HL-60/S4 treated with phorbol 12-myristate 13-acetate at 8.2 ng/mL for 4 days and 3 days (cell line): ENCODE measurements around the gene COQ9.
"Not testable (repeated sequence)": the region's sequence is repeated elsewhere in the genome, so short reads cannot be mapped to it uniquely, and the experiment has no call there.

Experiments used
- in situ Hi-C: fragments of 300-500 bp; cut with MboI; formaldehyde crosslinking; loops from 2 replicates; pipeline ENCODE4 v1.15.0; 2022; ENCODE audit warnings: low sequenced_read_pairs

The COQ9 gene

DNA sequence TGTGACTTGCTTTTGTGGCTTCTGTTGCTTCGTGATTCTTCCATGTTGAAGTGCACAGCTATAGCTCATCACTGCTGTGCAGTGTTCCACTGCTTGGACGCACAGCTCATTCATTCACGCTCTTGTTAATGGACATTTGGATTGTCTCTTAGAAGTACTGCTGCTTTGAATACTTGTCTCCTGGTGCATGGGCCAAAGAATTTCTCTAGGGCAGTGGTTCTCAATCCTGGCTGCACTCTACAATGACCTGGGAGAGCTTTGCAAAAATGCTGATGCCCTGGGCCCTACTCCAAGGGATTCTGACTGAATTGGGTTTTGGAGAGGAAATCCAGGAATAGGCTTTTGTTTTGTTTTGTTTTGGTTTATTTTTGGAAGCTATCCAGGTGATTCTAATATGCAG is 22.7 kb upstream of the COQ9 start:
- in situ Hi-C loops: no loop called here

DNA sequence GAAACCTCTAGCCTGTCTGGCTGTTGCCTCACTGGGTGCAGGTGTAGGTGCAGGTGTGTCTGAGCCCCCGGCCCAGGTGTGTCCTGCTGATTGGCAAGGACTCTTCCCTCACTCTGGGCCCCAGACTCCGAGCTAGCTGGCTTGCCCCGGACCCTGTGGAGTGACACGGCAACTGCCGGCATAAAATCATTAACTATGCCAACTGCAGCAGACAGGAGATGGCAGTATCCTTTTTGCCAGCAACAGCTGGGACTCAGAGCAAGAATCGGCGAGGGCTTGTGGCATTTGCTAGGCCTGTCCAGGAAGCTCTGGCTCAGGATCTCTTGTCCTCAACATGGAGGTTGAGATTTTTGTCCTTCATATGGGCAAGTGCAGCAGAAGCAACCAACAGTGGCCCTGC is 20.9 kb upstream of the COQ9 start:
- in situ Hi-C loops: no loop called here

DNA sequence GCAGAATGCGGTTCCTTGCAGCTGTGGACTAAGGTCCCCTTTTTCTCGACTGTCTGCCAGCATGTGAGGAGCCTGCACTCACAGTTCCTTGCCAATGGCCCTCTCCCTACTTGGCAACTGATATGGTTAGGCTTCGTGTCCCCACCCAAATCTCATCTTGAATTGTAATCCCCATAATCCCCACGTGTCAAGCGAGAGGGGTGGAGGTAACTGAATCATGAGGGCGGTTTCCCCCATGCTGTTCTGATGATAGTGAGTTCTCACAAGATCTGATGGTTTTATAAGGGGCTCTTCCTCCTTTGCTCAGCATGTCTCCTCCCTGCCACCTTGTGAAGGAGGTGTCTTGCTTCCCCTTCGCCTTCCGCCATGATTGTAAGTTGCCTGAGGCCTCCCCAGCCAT is 20.0 kb upstream of the COQ9 start:
- in situ Hi-C loops: no loop called here

DNA sequence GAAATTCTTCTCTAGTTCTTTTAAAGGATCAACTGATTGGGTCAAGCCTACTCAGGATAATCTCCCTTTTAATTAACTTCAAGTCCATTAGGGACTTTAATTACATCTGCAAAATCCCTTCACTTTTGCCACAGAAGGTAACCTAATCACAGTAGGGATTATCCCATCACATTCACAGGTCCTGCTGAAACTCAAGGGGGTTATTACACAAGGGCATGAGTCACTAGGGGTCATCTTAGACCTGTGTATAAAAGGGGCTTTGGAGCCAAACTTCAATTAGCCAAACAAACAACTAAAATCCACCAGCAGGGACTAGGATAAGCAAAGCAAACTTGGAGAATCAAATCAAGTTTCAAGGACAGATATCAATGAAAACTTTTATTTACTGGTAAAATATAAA is 19.5 kb upstream of the COQ9 start:
- in situ Hi-C loops: no loop called here

DNA sequence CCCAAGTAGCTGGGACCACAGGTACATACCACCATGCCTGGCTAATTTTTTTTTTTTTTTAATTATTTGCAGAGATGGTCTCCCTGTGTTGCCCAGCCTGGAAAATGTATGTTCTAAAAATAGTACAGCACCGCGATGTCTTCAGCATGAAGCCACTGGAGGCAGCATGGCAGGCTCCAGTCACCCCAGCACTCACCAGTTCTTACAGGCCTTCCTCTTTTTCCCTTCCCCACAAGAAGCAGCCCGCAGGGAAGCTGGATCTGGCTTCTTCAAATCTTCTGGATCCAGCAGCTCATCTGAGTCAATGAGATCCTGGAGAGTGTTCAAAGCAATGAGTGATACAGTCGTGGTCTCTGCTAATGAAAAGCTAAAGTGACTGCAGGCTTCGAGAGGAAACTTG is 16.3 kb upstream of the COQ9 start:
- in situ Hi-C loops: no loop called here

DNA sequence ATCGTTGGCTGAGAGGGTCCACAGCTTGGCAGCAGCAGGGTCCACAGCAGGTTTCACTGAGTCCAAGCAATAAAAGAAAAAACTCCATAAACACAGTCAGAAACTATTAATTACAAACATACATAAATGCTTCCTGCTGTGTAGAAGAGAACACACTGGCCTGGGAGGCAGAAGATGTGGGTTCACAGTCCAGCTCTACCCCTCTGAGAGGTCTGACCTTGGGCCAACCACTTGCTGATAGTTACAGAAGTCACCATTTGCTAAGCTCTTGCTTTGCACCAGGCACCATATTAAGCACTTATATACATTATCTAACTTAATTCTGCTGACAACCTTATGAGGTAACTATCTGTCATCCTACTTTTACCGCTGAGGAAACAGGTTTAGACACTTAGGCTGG is 14.8 kb upstream of the COQ9 start:
- in situ Hi-C loops: no loop called here

DNA sequence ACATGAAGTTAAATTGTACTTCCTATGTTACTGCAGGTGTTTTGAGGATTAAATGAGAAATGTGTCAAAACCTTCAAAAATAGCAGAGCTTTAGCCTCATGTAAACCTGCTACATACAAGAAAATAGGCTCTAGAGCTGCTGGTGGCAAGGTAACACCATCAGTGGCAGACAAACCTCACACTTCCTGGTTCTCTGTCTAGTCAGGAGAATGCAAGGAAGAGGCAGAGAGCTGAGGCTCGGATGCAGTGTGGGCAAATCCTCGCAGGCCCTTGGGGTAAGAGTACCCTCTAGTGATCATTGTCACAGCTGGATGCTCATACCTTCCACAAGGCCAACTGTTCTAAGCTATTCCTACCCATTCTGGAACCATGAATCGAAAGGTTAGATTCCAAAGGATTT is 14.3 kb upstream of the COQ9 start:
- in situ Hi-C loops: no loop called here

DNA sequence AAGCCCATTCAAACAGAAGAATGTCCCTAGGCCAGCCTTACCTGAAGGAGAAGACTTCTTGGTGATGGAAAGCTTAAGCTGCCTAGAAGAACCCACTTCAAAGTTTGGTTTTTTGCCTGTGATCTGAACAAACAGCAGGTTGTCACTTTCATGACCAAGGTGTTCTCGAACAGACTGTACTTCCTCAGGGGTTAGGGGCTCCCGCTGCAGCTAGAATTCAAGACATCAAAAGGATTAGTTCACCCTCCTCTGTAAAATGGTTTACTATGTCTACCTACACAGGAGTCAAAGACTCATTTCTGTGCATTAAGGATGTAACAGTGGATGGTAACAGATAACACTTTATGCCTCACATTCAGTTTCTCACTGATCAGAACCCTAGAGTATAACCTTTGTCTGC is 13.3 kb upstream of the COQ9 start:
- in situ Hi-C loops: no loop called here

DNA sequence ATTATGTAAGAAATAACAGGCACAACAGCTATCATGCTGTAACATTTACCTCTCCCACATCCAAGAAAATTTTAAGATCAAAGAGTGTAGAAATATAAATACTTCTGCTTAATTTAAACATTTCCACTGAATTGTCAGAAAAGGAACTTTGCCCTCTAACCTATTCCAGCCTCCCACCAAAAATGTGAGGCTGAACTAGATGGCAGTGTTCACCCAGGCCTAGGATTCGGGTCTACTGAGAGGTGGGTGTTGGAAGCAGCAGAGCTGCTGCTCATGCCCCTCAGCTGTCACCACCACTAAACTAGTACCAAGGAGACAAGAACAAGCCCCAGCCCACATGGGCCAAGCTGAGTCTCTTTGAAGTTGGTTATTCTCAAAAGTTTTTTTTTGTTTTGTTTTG is 11.4 kb upstream of the COQ9 start:
- in situ Hi-C loops: no loop called here

DNA sequence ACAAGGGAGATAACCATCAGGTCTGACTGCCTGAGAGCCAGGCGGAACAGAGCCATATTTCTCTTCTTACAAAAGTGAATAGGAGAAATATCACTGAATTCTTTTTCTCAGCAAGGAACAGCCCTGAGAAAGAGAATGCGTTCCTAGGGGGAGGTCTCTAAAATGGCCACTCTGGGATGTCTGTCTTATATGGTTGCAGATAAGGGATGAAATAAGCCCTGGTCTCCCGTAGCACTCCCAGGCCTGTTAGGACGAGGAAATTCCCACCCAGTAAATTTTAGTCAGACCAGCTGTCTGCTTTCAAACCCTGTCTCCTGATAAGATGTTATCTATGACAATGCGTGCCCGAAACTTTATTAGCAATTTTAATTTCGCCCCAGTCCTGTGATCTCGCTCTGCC is 7.3 kb upstream of the COQ9 start:
- in situ Hi-C loops: not testable (repeated sequence)

DNA sequence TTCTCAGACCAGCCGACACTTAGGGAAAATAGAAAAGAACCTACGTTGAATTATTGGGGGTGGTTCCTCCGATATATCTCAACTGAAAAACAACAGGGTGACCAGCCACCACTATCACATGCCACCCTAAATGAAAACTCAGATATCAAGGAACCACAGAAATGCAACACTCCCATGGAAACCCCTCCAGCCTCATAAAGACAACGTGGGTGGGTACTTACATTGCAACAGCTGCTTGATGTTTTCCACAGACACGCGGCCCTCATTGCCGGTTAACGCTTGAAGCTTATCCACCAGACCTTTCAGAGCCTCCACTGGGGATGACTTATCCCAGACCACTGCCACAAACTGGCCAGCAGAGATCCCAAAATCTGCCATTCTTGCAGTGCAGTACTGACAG is 6.7 kb upstream of the COQ9 start:
- in situ Hi-C loops: not testable (repeated sequence)

DNA sequence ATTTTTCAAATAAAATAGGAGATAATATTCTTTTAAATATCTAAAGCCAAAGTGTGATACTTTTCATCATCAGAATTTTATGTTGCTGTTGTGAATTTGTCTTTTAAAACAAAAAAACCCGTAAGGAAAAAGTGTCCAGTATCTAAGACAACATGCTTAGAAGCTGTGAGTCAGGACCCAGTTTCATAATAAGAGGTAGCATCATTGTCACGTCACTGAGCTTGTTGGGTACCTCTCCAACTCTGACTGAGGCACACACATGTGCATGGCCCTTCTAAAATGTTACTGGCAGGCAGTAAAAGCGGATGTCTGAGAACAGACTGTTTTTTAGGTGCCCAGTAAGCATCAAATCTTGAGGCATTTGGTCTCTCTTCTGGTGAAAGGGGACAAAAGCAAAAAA is 2.6 kb upstream of the COQ9 start:
- in situ Hi-C loops: no loop called here

DNA sequence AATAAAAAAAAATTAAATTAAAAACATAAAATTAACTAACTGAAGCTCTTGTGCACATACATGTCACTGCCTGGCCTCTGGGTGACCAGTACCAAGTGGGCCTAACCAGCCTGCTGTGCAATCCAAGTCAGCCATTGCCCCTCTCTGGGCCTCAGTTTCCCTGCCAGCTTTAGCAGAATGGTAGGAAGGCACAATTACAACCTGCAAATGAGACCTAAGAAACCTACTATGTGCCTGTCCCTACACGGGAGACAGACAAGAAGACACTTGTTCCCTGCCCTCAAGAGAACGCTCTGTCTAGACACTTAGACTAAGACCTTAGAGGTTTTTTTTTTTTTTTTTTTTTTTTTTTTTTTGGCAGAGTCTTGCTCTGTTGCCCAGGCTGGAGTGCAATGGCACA is 1.8 kb upstream of the COQ9 start:
- in situ Hi-C loops: no loop called here

DNA sequence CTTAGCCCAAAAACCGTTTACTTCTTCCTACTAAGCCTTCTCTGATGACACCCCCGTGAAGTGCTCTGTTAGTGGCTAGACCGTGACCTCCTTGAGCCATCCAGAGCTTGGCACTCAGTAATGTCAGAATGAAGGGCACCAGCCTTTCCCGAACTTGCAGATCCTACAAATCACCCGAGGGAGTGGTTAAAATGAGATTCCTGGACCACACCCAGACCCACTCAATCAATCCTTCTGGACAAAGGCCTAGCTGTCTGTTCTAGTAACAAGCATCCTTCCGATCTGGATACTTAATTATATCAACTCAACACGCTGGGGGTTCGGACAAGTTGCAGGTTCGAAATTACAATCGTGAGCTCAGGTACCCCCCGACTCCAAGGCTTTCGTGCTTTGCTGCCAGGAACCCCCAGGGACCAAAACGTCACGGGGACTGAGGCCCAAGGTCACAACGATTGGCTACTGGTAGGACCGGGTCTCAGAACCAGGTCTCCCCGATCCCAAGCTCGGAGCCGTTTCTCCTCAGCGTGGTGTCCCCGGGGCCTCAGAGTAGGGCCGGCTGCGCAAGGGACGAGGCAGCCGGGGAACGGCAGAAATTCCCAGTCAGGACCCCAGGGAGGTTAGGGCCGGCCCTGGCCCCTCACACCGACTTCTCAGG is 621 bp upstream of the COQ9 start:
- in situ Hi-C loops: no loop called here

DNA sequence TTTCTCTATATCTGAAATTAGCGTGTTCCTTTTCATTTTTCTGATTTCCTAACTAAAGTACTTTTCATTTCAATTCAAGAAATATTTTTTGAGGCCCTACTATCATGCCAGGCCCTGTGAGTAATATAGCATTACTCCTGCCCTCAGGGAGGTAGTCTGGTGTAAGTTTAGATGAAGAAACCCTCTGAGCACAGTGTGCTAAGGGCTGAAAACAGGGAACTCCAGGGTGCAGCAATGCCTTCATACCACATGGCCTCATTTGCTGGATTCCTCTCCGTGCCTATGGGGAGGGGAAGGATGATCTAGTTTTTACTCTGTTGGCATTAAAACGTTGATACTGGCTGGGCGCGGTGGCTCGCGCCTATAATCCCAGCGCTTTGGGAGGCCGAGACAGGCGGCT is 4.7 kb downstream of the COQ9 start:
- in situ Hi-C loops: no loop called here

DNA sequence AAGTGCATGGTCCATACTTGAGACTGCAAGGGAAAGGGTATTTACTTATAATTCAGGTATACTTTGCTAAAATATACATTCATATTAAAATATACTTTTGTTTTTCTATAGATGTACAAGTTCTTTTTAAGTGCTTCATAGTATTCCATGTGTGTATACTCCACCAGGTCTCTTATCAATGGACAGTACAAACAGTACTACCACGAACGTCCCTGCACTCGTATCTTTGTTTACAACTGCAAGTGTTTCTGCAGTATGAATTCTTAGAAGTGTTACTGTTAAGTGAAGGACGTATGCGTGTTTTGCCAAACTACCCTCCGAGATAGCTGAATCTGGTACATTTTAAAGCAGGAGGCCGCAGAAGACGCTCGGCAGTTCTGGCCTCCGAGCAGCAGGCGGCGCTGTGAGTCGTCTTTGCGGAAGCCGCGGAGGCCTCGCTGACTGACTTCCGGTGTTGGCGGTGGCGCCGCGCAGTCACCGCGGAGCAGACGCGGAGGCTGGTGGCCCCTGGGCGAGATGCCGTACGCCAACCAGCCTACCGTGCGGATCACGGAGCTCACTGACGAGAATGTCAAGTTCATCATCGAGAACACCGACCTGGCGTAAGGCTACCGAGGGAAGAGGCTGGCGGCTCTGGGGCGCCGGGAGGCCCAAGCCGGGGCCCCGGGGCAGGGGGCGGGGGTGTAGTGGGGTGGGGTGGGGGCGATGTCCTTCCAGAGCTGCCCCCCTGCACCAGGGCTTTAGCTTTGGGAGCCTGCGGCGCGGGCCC is 15.1 kb downstream of the COQ9 start, which contains the start of gene POLR2C:
Gene POLR2C (plus strand): TSS at position 471 of the 769 bp plus-strand sequence. CDS start 46 bp downstream, at position 517.
- in situ Hi-C loops: no loop called here

DNA sequence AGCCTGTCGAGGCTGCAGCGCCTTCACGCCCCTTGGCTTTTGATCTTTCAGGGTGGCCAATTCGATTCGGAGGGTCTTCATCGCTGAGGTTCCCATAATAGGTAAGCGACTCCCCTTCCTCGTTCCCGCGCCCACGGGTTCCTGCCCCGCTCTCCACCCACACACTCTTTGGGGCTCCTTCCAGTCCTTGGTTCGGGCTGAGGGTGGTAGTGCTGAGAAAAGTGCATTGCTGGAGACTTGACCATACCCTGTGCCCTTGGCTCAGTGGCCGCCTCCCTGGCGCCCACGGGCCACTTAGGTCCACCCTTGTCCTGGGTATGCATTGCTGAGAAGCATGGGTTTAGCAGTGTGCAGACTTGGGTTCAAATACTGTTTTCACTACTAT is 15.7 kb downstream of the COQ9 start:
- in situ Hi-C loops: no loop called here

DNA sequence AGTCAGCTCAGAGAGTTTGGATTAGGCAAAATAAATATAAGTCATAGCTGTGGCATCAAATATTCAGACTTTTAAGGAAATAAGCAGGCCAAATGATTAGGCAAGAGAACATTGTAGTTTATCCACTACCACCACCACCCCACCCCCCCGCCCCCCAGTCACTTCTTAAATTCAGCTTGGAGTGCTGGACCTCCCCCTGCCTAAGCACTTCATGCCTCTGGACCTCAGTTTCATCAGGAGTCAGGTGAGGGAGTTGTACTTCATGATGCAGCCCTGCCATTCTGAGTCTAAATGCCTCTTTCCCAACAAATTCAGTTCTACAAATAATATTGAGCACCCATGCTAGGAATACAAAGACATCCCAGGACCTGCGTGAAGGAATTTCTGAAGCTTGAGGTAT is 17.2 kb downstream of the COQ9 start:
- in situ Hi-C loops: no loop called here

DNA sequence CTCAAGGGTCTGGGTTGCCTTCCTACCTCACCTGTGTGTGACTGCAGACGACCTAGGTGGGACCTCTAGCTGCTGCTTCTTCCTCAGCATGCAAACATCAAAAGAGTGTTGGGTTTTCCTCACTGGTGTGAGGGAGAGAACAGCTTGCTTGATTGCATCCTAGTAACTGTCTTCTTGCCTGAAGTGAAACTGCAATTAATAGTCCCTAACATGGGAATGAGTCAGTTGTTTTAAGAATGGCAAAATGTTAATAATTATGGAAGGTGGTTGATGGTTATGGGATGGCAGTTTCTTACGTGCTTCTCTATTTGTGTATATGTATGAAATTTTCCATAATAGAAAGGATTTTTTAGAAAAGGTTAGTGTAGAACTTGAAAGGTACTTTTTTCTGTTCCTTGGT is 21.1 kb downstream of the COQ9 start:
- in situ Hi-C loops: no loop called here

DNA sequence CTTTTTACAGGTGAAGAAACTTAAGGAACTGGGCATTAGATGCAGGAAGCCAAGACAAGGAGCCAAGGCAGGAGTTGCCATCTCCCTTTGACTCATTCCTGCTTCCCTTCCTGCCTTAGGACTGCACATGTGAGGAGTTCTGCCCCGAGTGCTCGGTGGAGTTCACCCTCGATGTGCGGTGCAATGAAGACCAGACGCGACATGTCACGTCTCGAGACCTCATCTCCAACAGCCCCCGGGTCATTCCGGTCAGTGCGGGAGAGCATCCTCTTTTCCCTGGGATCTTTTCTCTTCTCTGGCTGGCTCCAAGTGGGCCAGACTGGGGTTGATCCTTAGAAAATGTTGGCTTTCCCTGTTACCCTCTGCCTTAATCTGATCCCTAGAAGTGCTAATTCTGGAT is 21.8 kb downstream of the COQ9 start:
- in situ Hi-C loops: no loop called here

DNA sequence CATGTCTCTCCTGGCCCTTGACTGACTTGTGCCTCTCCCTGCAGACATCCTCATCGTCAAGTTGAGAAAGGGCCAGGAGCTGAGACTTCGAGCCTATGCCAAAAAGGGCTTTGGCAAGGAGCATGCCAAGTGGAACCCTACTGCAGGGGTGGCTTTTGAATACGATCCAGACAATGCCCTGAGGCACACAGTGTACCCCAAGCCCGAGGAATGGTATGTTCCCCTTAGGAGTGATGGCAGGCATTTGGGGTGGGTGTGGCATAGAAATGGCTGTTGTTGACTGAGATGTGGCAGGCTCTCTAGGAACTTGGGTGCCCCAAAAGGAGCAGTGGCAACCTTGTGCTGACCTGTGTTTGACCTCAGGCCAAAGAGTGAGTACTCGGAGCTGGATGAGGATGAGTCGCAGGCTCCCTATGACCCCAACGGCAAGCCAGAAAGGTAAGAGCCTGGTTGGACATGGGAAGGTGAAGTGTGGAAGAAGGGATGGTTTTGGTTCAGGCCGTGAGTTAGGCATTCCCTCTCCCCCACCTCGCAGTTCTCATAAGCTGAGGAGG is 22.7 kb downstream of the COQ9 start:
- in situ Hi-C loops: no loop called here

DNA sequence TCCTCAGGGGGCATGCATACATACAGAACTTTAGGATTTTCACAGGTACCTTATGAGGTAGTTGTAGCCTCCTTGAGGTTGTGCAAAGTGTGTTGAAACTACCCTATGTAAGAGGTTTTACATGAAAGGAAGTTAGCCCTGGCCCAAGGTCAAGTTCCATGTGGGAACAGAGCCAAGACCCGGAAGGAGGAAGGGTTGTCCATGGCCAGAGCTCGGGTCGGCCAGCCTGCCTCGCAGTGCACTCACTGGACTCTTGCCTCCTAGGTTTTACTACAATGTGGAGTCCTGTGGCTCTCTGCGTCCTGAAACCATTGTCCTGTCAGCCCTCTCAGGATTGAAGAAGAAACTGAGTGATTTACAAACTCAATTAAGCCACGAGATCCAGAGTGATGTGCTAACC is 23.4 kb downstream of the COQ9 start:
- in situ Hi-C loops: no loop called here
